ENCODE data around the gene STEAP1B.
A peak's percentile ranks its signal among the peaks of the same experiment; 100 is the strongest.
"Not testable (repeated sequence)": the region's sequence is repeated elsewhere in the genome, so short reads cannot be mapped to it uniquely, and the experiment has no call there.

Gene STEAP1B

DNA sequence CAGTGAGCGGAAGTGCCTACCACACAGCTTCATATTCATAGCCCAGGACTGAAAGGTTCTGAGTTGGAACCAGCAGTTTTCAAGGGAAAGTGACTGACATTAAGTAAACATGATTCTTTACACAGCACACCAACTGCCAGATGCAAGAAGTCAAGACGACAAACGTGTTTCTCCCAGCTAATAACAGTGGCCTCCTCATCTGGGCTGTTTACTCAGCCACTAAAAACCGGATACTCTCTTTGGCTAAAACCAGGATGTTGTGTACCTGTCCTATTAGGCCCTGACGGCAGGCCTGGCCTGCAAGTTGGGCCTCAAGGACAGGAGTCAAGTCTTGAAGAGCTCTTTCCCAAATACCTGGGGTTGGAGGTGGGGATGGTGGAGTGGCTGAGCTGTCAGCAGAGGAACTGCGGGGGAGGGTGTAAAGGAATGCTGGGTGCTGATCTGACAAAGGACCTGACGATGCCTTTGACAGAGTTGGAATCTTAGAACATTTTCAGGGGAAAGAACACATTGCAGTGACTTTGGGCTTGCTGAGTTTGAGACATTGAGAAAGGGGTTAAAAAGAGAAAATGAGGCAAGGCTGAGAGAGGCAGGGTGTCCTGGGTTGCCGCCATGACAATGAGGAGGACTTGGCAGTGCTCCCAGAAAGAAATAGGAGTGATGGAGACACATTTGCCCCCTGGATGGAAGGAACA is 57.7 kb downstream of the STEAP1B start:
- H3K4me3 ChIP-seq = no peak overlapping the region; the same call in 1 of the 2 replicates
- H4K20me1 ChIP-seq = no peaks in the 10 kb centered on the region
- H3K9ac ChIP-seq = peak overlapping the region; percentile 26; the same call in 1 of the 2 replicates
- H3K4me1 ChIP-seq = peaks cover 60% of the 10 kb centered on the region
- H3K9me3 ChIP-seq = peaks cover 22% of the 10 kb centered on the region
- no peaks in the 10 kb centered on the region for H3K27me3 ChIP-seq
- no peaks in the 10 kb centered on the region; the same call in 1 of the 2 replicates for H3K36me3 ChIP-seq
- TF ChIP-seq Cebpa-rat (IDR thresholded peaks at IDR 0.05) = no peak
- H3K27ac ChIP-seq = peak overlapping the region; percentile 98
- H3K4me2 ChIP-seq = peak overlapping the region; percentile 88

DNA sequence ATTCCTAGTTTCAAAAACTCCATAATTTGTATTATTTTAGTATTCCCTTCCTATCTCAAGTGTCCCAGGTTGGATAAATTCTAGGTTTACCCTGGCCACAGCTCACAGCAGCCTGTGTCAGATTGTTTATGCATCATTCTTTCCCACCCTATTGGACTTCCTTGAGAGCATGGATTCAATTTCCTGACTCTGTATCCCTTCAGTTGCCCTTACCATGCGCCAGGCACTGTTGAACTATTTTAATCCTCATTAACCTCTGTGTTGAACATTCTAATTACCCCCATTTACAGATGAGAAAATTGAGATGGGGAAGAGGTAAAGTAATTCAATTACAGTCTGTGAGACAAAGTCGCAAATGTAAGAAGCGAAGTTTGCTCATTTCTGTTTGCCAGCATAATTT is 58.8 kb downstream of the STEAP1B start:
- TF ChIP-seq Cebpa-rat (IDR thresholded peaks at IDR 0.05) = no peak
- H3K27me3 ChIP-seq = no peaks in the 10 kb centered on the region
- H4K20me1 ChIP-seq = no peaks in the 10 kb centered on the region
- peaks cover 48% of the 10 kb centered on the region for H3K4me1 ChIP-seq
- H3K27ac ChIP-seq = no peak overlapping the region
- H3K4me3 ChIP-seq = no peak overlapping the region
- peak overlapping the region; percentile 88; the same call in 1 of the 2 replicates for H3K4me2 ChIP-seq
- H3K36me3 ChIP-seq = no peaks in the 10 kb centered on the region; the same call in 1 of the 2 replicates
- peaks cover 31% of the 10 kb centered on the region for H3K9me3 ChIP-seq
- no peak overlapping the region for H3K9ac ChIP-seq

DNA sequence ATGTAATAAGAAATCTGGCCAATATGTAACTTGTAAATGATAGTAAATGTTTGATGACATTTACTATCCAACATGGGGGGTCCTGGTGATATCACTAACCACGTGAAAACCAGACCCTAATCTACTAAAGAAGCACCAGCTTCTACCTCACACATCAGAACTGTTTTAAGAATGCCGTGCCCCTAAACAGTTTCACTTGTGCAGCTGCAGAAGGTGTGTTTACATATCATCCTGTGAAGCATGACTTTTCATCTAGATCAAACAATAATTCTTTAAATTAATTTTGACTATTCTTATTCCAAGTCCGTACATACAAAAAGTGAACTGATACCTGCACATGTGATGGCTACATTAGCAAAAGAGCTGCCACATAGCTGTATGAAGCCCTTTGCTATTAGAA is 61.0 kb downstream of the STEAP1B start:
- Histone ChIP-seq H3K4me3 (no peak overlapping the region), H3K4me1 (peaks cover 45% of the 10 kb centered on the region), H4K20me1 (no peaks in the 10 kb centered on the region), H3K27ac (no peak overlapping the region), H3K36me3 (no peaks in the 10 kb centered on the region; the same call in 1 of the 2 replicates), H3K4me2 (no peak overlapping the region), H3K27me3 (no peaks in the 10 kb centered on the region), H3K9me3 (peaks cover 31% of the 10 kb centered on the region), H3K9ac (no peak overlapping the region)
- no peak for TF ChIP-seq Cebpa-rat (IDR thresholded peaks at IDR 0.05)

GRCh38 chr7:22436552-22436951 is 63.4 kb downstream of the STEAP1B start:
- H4K20me1 ChIP-seq, H3K4me3 ChIP-seq, H3K27ac ChIP-seq, H3K36me3 ChIP-seq, H3K4me2 ChIP-seq, H3K27me3 ChIP-seq, H3K9ac ChIP-seq: not testable (repeated sequence)
- H3K9me3 ChIP-seq = peaks cover 31% of the 10 kb centered on the region
- H3K4me1 ChIP-seq = peaks cover 34% of the 10 kb centered on the region

- no peaks in the 10 kb centered on the region; the same call in 1 of the 2 replicates for H3K36me3 ChIP-seq
- H3K27ac ChIP-seq = no peak overlapping the region
- H3K9ac ChIP-seq = no peak overlapping the region
- no peaks in the 10 kb centered on the region for H3K27me3 ChIP-seq
- no peaks in the 10 kb centered on the region for H4K20me1 ChIP-seq
- H3K4me2 ChIP-seq = peak overlapping the region; percentile 28
- no peak for TF ChIP-seq Cebpa-rat (IDR thresholded peaks at IDR 0.05)
- H3K4me1 ChIP-seq = peaks cover 28% of the 10 kb centered on the region
- H3K4me3 ChIP-seq = no peak overlapping the region
- H3K9me3 ChIP-seq = peaks cover 31% of the 10 kb centered on the region
Measured at GRCh38 chr7:22435720-22436119, 64.3 kb downstream of the STEAP1B start.

GRCh38 chr7:22435105-22435504 is 64.9 kb downstream of the STEAP1B start:
- H3K36me3 ChIP-seq = no peaks in the 10 kb centered on the region; the same call in 1 of the 2 replicates
- H3K27me3 ChIP-seq = no peaks in the 10 kb centered on the region
- TF ChIP-seq Cebpa-rat (IDR thresholded peaks at IDR 0.05) = no peak
- no peak overlapping the region for H3K4me3 ChIP-seq
- H3K4me1 ChIP-seq = peaks cover 28% of the 10 kb centered on the region
- peak overlapping the region; percentile 28 for H3K4me2 ChIP-seq
- no peak overlapping the region for H3K9ac ChIP-seq
- H3K9me3 ChIP-seq = peaks cover 31% of the 10 kb centered on the region
- H4K20me1 ChIP-seq = no peaks in the 10 kb centered on the region
- no peak overlapping the region for H3K27ac ChIP-seq

DNA sequence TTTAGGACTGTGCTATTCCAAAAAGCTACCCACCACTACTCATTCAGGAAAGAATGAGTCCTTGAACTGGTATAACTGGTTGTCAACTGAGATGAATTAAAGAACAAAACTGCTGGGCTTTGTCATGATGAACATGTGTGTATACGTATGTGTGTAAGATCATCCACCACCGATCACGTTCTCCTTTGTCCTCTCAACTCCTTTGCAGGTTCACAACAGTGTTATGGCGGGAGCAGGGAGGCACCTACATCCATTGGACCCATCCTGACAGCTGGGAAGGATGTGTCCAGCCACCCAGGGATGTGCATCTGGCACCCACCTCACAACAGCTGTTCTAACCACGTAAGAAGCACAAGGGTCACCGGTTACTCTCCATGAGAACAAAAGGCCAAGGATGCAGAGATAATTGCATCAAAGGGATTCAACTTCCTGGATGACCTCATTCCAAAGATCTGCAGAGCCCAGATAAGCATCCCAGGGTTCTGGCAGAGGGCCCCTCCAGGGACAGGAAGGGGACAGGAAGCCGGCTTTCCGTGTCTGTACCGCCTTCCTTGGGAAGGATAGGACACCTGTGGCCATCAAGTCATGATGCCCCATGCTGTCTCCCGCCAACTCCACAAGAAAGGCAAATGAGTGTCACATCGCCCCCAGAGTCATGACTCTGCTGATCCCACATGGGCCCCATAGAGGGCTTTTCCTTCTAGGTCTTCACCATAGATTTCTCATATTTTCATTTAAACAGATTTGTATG is 66.1 kb downstream of the STEAP1B start:
- Histone ChIP-seq H3K4me2 (peak overlapping the region; percentile 30), H3K4me1 (peaks cover 28% of the 10 kb centered on the region), H3K9me3 (peaks cover 23% of the 10 kb centered on the region), H3K27ac (no peak overlapping the region), H3K27me3 (no peaks in the 10 kb centered on the region), H4K20me1 (no peaks in the 10 kb centered on the region), H3K36me3 (no peaks in the 10 kb centered on the region; the same call in 1 of the 2 replicates), H3K4me3 (no peak overlapping the region), H3K9ac (no peak overlapping the region)
- no peak for TF ChIP-seq Cebpa-rat (IDR thresholded peaks at IDR 0.05)

- Histone ChIP-seq H3K4me2 (peak overlapping the region; percentile 30; the same call in 1 of the 2 replicates), H3K9me3 (peaks cover 17% of the 10 kb centered on the region), H3K4me1 (peaks cover 28% of the 10 kb centered on the region)
- H3K36me3 ChIP-seq, H3K9ac ChIP-seq, H3K27me3 ChIP-seq, H3K27ac ChIP-seq, H4K20me1 ChIP-seq, H3K4me3 ChIP-seq: not testable (repeated sequence)
Measured at GRCh38 chr7:22433165-22433700, 66.8 kb downstream of the STEAP1B start.

GRCh38 chr7:22432203-22432718 is 67.7 kb downstream of the STEAP1B start:
- peaks cover 28% of the 10 kb centered on the region for H3K4me1 ChIP-seq
- TF ChIP-seq Cebpa-rat (IDR thresholded peaks at IDR 0.05) = no peak
- H3K4me2 ChIP-seq = no peak overlapping the region

GRCh38 chr7:22430457-22430856 is 69.5 kb downstream of the STEAP1B start:
- TF ChIP-seq Cebpa-rat (IDR thresholded peaks at IDR 0.05) = no peak
- no peaks in the 10 kb centered on the region for H4K20me1 ChIP-seq
- H3K4me1 ChIP-seq = peaks cover 39% of the 10 kb centered on the region
- H3K36me3 ChIP-seq = no peaks in the 10 kb centered on the region
- H3K27ac ChIP-seq = no peak overlapping the region
- H3K4me2 ChIP-seq = no peak overlapping the region
- no peak overlapping the region for H3K9ac ChIP-seq
- no peaks in the 10 kb centered on the region for H3K9me3 ChIP-seq
- no peak overlapping the region for H3K4me3 ChIP-seq
- H3K27me3 ChIP-seq = no peaks in the 10 kb centered on the region

More at GRCh38 chr7:22432203-22432718, 67.7 kb downstream of the STEAP1B start:
- H3K9me3 ChIP-seq = peaks cover 9% of the 10 kb centered on the region
- H4K20me1 ChIP-seq = no peaks in the 10 kb centered on the region
- no peaks in the 10 kb centered on the region for H3K27me3 ChIP-seq
- no peak overlapping the region for H3K9ac ChIP-seq
- no peak overlapping the region for H3K4me3 ChIP-seq
- no peaks in the 10 kb centered on the region for H3K36me3 ChIP-seq
- H3K27ac ChIP-seq = no peak overlapping the region
